WTC11 (cell line): ENCODE measurements around the gene CLMN. TPM values are rescaled to one million over a fixed set of nuclear protein-coding genes. Genes with fewer than 3 reads are reported as not detected.

Experiments used
- ATAC-seq: fragments of 200-7000 bp; cut with Tn5 transposase; 2 replicates; pipeline ENCODE4 v1.10.0; 2021; ENCODE audit warnings: mild to moderate bottlenecking, moderate library complexity
- CTCF ChIA-PET: fragments of 300-600 bp; sonication (Branson Sonifier 250); formaldehyde crosslinking; loops from one replicate; lab custom pipeline; 2021; ENCODE audit warnings: antibody characterized with exemption; lab: Charles Lee
- POLR2A ChIA-PET: fragments of 350-600 bp; sonication (Branson Sonifier 250); formaldehyde crosslinking; loops from one replicate; lab custom pipeline; 2021; ENCODE audit warnings: antibody characterized with exemption; lab: Charles Lee
- DNase-seq: peaks from one replicate; pipeline ENCODE4 v3.0.0; 2021; ENCODE audit warnings: low spot score
- H3K27ac Mint-ChIP-seq: 2 replicates; pipeline ENCODE4 v1.8.0; 2021; ENCODE audit warnings: mixed read lengths
- H3K27me3 Mint-ChIP-seq: 2 replicates; pipeline ENCODE4 v1.8.0; 2021; ENCODE audit warnings: low read depth, mild to moderate bottlenecking, moderate library complexity, mixed read lengths
- H3K36me3 Mint-ChIP-seq: 2 replicates; pipeline ENCODE4 v1.8.0; 2021; ENCODE audit warnings: mixed read lengths
- H3K4me1 Mint-ChIP-seq: 2 replicates; pipeline ENCODE4 v1.8.0; 2022; ENCODE audit warnings: mixed read lengths
- H3K4me3 Mint-ChIP-seq: 2 replicates; pipeline ENCODE4 v1.8.0; 2021; ENCODE audit warnings: mild to moderate bottlenecking, moderate library complexity, mixed read lengths
- H3K9me3 Mint-ChIP-seq: 2 replicates; pipeline ENCODE4 v1.8.0; 2021; ENCODE audit warnings: mixed read lengths
- ESRRA ChIP-seq: sonication (generic); formaldehyde crosslinking; IDR thresholded peaks from 2 replicates; pipeline ENCODE4 v1.8.1; 2022; ENCODE audit warnings: mild to moderate bottlenecking, missing genetic modification reagents, borderline replicate concordance
- GABPB1 ChIP-seq: sonication (generic); formaldehyde crosslinking; IDR thresholded peaks from 2 replicates; pipeline ENCODE4 v1.8.1; 2023; ENCODE audit warnings: mild to moderate bottlenecking, missing genetic modification reagents
- MYBL2 ChIP-seq: sonication (generic); formaldehyde crosslinking; IDR thresholded peaks from 2 replicates; pipeline ENCODE4 v1.8.1; 2023; ENCODE audit warnings: mild to moderate bottlenecking, moderate library complexity, missing genetic modification reagents
- NFE2L1 ChIP-seq: sonication (generic); formaldehyde crosslinking; IDR thresholded peaks from 2 replicates; pipeline ENCODE4 v1.8.1; 2023; ENCODE audit warnings: missing genetic modification reagents
- ZNF121 ChIP-seq: sonication (generic); formaldehyde crosslinking; IDR thresholded peaks from 2 replicates; pipeline ENCODE4 v1.8.0; 2023; ENCODE audit warnings: missing genetic modification reagents
- ZNF416 ChIP-seq: fragments of 250-450 bp; sonication (Bioruptor Pico); IDR thresholded peaks from 2 replicates; pipeline ENCODE4 v1.9.0; 2021; ENCODE audit warnings: mild to moderate bottlenecking, inconsistent platforms
- total RNA-seq: library from RNA; stranded (reverse); gene quantifications from 3 replicates; pipeline ENCODE4 v1.2.3, GENCODE V29; 2021
- TF ChIP-seq, protein P1 (sequence below): sonication (generic); formaldehyde crosslinking; IDR thresholded peaks from 2 replicates; pipeline ENCODE4 v1.8.0; 2023; ENCODE audit warnings: mild to moderate bottlenecking, missing genetic modification reagents
- TF ChIP-seq, protein P2 (sequence below): sonication (generic); formaldehyde crosslinking; IDR thresholded peaks from 2 replicates; pipeline ENCODE4 v1.8.1; 2022; ENCODE audit warnings: low read depth, mild to moderate bottlenecking, moderate library complexity, missing genetic modification reagents, borderline replicate concordance
- TF ChIP-seq, protein P3 (sequence below): sonication (generic); formaldehyde crosslinking; conservative IDR thresholded peaks from 2 replicates; pipeline ENCODE4 v1.8.1; 2023; ENCODE audit warnings: mild to moderate bottlenecking, low read depth, missing genetic modification reagents, moderate library complexity
- TF ChIP-seq, protein P4 (sequence below): fragments of 250-450 bp; sonication (Bioruptor Pico); conservative IDR thresholded peaks from 2 replicates; pipeline ENCODE4 v1.9.0; 2021; ENCODE audit warnings: mild to moderate bottlenecking
- TF ChIP-seq, protein P5 (sequence below): fragments of 200-600 bp; IDR thresholded peaks from 2 replicates; pipeline ENCODE4 v1.8.0; 2022; ENCODE audit warnings: antibody characterized with exemption
- TF ChIP-seq, protein P6 (sequence below): fragments of 250-450 bp; sonication (Bioruptor Pico); IDR thresholded peaks from 2 replicates; pipeline ENCODE4 v1.9.0; 2021; ENCODE audit warnings: mild to moderate bottlenecking, borderline replicate concordance

Gene CLMN
- total RNA-seq, 1 experiment from 2014 or later, result 12.2 TPM

DNA sequence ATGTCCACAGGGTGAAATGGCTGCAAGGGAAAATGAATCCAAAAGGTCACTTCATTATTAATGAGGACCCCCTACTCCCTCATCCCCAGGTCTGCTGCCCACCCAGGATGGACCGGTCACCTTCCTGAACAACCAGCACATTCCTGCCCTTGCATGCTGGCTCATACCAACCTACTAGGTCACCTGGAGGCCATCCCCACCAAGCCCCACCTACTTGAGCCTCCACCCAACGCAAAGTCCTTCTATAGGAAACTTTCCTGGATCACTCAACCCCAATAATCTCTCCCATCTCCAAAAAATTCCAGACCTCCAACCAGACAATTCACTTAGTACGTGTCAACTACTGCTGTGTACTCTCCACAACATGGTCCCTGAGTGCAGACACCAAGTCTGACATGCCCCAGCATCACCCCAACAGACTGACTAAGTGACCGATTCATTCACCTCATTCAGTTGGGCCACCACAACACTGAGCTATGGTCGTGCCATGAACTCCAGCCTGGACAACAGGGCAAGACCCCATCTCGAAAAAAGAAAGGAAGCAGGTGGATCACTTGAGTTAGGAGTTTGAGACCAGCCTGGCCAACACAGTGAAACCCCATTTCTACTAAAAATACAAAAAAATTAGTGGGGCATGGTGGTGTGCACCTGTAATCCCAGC lies 18.1 kb downstream of the CLMN start:
- no peak for DNase-seq
- ATAC-seq, result no peak
- ChIA-PET POLR2A (no interaction called here), CTCF (no interaction called here)
- Mint-ChIP-seq H3K27ac (no peak overlapping the region), H3K36me3 (no peaks in the 10 kb centered on the region; the same call in 1 of the 2 replicates), H3K9me3 (peaks cover under 1% of the 10 kb centered on the region), H3K4me3 (no peak overlapping the region), H3K4me1 (peaks cover 16% of the 10 kb centered on the region), H3K27me3 (no peaks in the 10 kb centered on the region; the same call in none of the 2 replicates)
- TF ChIP-seq, protein P1, sequence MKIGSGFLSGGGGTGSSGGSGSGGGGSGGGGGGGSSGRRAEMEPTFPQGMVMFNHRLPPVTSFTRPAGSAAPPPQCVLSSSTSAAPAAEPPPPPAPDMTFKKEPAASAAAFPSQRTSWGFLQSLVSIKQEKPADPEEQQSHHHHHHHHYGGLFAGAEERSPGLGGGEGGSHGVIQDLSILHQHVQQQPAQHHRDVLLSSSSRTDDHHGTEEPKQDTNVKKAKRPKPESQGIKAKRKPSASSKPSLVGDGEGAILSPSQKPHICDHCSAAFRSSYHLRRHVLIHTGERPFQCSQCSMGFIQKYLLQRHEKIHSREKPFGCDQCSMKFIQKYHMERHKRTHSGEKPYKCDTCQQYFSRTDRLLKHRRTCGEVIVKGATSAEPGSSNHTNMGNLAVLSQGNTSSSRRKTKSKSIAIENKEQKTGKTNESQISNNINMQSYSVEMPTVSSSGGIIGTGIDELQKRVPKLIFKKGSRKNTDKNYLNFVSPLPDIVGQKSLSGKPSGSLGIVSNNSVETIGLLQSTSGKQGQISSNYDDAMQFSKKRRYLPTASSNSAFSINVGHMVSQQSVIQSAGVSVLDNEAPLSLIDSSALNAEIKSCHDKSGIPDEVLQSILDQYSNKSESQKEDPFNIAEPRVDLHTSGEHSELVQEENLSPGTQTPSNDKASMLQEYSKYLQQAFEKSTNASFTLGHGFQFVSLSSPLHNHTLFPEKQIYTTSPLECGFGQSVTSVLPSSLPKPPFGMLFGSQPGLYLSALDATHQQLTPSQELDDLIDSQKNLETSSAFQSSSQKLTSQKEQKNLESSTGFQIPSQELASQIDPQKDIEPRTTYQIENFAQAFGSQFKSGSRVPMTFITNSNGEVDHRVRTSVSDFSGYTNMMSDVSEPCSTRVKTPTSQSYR (CRISPR knock-in tag), result no peak
- TF ChIP-seq, protein P2, sequence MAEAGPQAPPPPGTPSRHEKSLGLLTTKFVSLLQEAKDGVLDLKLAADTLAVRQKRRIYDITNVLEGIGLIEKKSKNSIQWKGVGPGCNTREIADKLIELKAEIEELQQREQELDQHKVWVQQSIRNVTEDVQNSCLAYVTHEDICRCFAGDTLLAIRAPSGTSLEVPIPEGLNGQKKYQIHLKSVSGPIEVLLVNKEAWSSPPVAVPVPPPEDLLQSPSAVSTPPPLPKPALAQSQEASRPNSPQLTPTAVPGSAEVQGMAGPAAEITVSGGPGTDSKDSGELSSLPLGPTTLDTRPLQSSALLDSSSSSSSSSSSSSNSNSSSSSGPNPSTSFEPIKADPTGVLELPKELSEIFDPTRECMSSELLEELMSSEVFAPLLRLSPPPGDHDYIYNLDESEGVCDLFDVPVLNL, result no peak
- TF ChIP-seq, protein P3, sequence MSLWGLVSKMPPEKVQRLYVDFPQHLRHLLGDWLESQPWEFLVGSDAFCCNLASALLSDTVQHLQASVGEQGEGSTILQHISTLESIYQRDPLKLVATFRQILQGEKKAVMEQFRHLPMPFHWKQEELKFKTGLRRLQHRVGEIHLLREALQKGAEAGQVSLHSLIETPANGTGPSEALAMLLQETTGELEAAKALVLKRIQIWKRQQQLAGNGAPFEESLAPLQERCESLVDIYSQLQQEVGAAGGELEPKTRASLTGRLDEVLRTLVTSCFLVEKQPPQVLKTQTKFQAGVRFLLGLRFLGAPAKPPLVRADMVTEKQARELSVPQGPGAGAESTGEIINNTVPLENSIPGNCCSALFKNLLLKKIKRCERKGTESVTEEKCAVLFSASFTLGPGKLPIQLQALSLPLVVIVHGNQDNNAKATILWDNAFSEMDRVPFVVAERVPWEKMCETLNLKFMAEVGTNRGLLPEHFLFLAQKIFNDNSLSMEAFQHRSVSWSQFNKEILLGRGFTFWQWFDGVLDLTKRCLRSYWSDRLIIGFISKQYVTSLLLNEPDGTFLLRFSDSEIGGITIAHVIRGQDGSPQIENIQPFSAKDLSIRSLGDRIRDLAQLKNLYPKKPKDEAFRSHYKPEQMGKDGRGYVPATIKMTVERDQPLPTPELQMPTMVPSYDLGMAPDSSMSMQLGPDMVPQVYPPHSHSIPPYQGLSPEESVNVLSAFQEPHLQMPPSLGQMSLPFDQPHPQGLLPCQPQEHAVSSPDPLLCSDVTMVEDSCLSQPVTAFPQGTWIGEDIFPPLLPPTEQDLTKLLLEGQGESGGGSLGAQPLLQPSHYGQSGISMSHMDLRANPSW (CRISPR knock-in tag), result no peak
- TF ChIP-seq MYBL2 (no peak), ZNF416 (CRISPR knock-in tag) (no peak), ZNF121 (CRISPR knock-in tag) (0 out of 2 replicates have a peak, but pooled peaks have one; percentile 31)

DNA sequence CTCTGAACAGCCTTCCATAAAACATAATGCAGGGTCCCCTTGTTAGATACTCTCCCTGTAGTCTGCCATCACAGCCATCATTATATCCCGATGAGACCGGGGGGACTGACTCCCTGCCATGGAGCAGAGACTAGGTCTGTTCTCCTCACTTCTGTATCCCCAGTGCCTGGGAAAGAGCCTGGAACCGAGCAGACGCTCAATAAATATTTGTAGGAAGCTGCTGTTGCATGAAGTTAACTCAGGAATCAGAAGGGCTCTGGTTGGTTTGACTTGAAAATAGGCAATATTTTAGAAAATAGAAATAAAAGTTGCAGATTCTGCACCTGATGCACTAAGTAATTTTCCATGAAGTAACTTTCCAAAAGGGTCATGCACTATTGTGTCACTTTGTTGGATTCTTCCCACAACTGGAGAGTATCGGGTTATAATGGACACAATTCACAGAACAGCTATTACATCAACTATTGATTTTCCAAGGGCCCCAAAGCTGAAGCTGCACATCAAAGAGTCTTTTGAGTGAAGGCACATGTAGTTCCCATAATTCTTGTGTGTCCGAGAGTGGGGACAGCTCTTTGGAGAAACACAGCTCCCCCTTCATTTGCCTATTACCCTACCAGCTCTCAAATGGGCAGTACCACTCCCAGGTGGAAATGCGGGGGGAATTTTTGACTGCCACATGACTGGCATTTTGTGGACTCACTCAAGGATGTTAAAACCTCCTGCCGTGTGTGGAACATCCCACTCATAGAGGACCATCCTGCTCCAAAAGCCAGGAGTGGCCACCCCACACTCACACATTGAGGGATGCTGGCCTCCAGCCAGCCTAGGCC lies 18.8 kb downstream of the CLMN start:
- TF ChIP-seq GABPB1 (CRISPR knock-in tag) (peak; percentile 86), ESRRA (CRISPR knock-in tag) (no peak)
- Mint-ChIP-seq H3K4me3 (no peak overlapping the region), H3K27me3 (no peaks in the 10 kb centered on the region; the same call in none of the 2 replicates), H3K27ac (no peak overlapping the region), H3K36me3 (peaks cover 7% of the 10 kb centered on the region; the same call in 1 of the 2 replicates), H3K9me3 (peaks cover 8% of the 10 kb centered on the region), H3K4me1 (peaks cover 16% of the 10 kb centered on the region)
- ChIA-PET POLR2A (no interaction called here), CTCF (no interaction called here)
- no peak for ATAC-seq
- no peak for DNase-seq

DNA sequence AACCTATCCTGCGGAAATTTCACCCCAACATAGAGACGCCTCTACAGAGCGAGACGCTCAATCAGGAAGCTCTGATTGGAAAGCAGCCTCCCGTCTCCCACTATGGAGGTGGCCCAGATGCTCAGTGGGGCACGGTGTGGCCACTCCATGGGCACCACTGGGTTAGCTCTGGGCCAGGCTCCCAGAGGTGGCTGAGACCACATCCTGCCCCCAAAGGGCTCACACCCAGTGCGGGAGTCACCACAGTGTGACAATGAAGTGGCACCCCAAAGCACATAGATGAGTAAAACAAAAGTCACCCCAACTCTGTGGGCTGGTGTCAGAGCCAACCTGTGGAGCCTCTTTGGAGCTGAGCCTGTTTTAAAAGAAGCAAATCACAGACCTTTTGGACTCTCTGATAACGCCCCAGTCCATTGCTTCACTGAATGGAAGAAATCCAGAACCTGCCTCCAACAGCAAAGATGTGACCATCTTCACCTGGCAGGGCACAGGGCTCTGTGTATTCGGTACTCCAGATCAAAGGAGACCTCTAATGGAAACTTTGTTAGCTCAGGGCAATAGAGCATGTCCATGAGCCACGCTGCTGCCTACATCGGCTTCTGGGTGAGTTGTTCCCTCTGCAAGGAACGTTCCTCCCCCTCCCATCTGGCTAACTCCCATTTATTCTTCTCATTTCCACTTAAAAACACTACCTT lies 19.6 kb downstream of the CLMN start:
- H3K27me3 Mint-ChIP-seq, result no peaks in the 10 kb centered on the region; the same call in none of the 2 replicates
- ChIA-PET CTCF (no interaction called here), POLR2A (no interaction called here)
- no peak for DNase-seq
- H3K27ac Mint-ChIP-seq, result no peak overlapping the region
- H3K4me1 Mint-ChIP-seq, result peaks cover 16% of the 10 kb centered on the region
- ATAC-seq, result no peak
- H3K36me3 Mint-ChIP-seq, result peaks cover 13% of the 10 kb centered on the region
- no peak overlapping the region for H3K4me3 Mint-ChIP-seq
- H3K9me3 Mint-ChIP-seq, result peaks cover 15% of the 10 kb centered on the region
- TF ChIP-seq, protein P4, sequence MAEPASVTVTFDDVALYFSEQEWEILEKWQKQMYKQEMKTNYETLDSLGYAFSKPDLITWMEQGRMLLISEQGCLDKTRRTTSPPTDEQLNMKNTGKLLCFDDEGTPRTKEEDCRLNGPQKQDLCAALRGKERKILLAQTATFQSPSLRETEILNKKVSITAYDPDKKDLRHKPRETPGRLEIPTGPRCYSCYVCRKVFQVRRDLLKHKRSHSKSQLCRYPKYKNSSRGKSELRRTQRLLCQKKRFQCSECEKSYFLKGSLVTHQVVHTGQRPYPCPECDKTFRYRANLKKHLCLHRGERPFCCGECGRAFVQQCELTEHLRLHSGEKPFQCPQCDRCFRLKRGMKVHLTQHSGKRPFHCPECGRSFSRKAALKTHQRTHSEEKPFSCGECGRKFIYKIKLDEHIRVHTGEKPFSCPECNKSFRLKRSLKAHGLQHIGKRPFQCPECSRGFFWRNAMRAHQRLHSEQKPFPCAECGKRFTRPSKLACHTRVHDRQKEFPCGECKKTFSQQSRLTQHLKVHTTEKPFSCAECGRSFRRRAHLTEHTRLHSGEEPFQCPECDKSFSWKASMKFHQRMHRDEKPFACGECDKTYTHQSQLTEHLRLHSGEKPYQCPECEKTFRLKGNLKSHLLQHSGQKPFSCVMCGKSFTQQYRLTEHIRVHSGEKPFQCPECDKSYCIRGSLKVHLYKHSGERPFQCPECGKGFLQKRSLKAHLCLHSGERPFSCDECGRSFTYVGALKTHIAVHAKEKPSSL, result no peak
- TF ChIP-seq, protein P5, sequence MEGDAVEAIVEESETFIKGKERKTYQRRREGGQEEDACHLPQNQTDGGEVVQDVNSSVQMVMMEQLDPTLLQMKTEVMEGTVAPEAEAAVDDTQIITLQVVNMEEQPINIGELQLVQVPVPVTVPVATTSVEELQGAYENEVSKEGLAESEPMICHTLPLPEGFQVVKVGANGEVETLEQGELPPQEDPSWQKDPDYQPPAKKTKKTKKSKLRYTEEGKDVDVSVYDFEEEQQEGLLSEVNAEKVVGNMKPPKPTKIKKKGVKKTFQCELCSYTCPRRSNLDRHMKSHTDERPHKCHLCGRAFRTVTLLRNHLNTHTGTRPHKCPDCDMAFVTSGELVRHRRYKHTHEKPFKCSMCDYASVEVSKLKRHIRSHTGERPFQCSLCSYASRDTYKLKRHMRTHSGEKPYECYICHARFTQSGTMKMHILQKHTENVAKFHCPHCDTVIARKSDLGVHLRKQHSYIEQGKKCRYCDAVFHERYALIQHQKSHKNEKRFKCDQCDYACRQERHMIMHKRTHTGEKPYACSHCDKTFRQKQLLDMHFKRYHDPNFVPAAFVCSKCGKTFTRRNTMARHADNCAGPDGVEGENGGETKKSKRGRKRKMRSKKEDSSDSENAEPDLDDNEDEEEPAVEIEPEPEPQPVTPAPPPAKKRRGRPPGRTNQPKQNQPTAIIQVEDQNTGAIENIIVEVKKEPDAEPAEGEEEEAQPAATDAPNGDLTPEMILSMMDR, result no peak
- TF ChIP-seq NFE2L1, result no peak
- TF ChIP-seq, protein P6, sequence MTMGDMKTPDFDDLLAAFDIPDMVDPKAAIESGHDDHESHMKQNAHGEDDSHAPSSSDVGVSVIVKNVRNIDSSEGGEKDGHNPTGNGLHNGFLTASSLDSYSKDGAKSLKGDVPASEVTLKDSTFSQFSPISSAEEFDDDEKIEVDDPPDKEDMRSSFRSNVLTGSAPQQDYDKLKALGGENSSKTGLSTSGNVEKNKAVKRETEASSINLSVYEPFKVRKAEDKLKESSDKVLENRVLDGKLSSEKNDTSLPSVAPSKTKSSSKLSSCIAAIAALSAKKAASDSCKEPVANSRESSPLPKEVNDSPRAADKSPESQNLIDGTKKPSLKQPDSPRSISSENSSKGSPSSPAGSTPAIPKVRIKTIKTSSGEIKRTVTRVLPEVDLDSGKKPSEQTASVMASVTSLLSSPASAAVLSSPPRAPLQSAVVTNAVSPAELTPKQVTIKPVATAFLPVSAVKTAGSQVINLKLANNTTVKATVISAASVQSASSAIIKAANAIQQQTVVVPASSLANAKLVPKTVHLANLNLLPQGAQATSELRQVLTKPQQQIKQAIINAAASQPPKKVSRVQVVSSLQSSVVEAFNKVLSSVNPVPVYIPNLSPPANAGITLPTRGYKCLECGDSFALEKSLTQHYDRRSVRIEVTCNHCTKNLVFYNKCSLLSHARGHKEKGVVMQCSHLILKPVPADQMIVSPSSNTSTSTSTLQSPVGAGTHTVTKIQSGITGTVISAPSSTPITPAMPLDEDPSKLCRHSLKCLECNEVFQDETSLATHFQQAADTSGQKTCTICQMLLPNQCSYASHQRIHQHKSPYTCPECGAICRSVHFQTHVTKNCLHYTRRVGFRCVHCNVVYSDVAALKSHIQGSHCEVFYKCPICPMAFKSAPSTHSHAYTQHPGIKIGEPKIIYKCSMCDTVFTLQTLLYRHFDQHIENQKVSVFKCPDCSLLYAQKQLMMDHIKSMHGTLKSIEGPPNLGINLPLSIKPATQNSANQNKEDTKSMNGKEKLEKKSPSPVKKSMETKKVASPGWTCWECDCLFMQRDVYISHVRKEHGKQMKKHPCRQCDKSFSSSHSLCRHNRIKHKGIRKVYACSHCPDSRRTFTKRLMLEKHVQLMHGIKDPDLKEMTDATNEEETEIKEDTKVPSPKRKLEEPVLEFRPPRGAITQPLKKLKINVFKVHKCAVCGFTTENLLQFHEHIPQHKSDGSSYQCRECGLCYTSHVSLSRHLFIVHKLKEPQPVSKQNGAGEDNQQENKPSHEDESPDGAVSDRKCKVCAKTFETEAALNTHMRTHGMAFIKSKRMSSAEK (CRISPR knock-in tag), result no peak
